ENCODE measurements around the gene PRAC1. TPM values are rescaled to one million over a fixed set of nuclear protein-coding genes. Genes with fewer than 3 reads are reported as not detected.

The PRAC1 gene
- total RNA-seq, 2 donors from 2014 or later: not detected

DNA sequence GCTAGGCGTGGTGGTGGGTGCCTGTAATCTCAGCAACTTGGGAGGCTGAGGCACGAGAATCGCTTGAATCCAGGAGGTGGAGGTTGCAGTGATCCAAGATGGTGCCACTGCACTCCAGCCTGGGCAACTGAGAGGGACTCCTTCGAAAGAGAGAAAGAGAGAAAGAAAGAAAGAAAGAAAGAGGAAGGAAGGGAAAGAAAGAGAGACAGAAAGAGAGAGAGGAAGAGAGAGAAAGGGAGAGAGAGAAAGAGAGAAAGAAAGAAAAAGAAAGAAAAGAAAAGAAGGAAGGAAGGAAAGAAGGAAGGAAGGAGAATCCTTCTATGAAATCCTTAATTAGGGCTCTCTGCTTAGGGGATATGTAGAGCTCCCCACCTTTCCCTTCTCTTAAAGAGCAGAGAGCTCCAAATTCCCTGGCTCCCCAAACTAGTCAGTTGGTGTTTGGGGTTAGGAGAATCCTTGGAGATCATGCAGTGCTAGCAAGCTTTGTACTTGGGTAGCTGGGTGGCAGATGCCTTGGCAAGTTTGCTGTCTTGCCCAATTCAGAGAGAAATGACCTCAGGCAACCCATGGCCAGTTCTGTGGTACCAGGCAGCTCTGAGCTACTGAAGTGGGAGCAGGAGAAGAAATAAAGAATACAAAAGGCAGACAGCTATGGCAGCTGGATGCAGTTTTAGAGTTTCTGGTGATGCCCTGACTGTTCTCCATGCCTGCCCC lies 15.2 kb upstream of the PRAC1 start:
- no peaks in the 10 kb centered on the region for H3K9me3 ChIP-seq
- TF ChIP-seq, protein P1, sequence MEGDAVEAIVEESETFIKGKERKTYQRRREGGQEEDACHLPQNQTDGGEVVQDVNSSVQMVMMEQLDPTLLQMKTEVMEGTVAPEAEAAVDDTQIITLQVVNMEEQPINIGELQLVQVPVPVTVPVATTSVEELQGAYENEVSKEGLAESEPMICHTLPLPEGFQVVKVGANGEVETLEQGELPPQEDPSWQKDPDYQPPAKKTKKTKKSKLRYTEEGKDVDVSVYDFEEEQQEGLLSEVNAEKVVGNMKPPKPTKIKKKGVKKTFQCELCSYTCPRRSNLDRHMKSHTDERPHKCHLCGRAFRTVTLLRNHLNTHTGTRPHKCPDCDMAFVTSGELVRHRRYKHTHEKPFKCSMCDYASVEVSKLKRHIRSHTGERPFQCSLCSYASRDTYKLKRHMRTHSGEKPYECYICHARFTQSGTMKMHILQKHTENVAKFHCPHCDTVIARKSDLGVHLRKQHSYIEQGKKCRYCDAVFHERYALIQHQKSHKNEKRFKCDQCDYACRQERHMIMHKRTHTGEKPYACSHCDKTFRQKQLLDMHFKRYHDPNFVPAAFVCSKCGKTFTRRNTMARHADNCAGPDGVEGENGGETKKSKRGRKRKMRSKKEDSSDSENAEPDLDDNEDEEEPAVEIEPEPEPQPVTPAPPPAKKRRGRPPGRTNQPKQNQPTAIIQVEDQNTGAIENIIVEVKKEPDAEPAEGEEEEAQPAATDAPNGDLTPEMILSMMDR (IDR thresholded peaks at IDR 0.05): no peak
- ATAC-seq (ENCODE audit: insufficient number of reproducible peaks, low FRiP score, low read depth) (no peak), DNase-seq (ENCODE audit: low spot score) (no peak)
- H3K27ac ChIP-seq: no peak overlapping the region
- H3K4me3 ChIP-seq: no peak overlapping the region
- peaks cover 21% of the 10 kb centered on the region for H3K27me3 ChIP-seq (replicated peaks; ENCODE audit: insufficient read depth)
- H3K36me3 ChIP-seq: no peaks in the 10 kb centered on the region
- no peaks in the 10 kb centered on the region for H3K4me1 ChIP-seq (ENCODE audit: control insufficient read depth in 1 of 2, low read depth in 2 of 2)

DNA sequence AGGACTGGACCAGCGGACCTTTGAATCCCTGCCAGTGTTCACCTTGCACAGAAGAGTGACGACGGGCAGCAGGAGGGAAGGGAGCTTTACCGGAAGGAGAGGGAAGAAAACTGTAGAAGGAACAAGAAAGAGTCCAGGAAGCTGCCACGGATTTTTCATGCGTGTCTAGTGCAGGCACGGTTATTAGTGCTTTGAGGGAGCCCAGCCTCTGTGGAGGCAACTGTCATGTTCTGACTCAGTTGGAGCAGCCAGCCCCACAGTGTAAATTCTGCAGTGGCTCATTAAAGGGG lies 12.7 kb upstream of the PRAC1 start:
- no peaks in the 10 kb centered on the region for H3K9me3 ChIP-seq
- no peak for ATAC-seq (ENCODE audit: insufficient number of reproducible peaks, low FRiP score, low read depth)
- H3K27me3 ChIP-seq (replicated peaks; ENCODE audit: insufficient read depth): peaks cover 17% of the 10 kb centered on the region
- DNase-seq (ENCODE audit: low spot score): no peak
- TF ChIP-seq, protein P1 (IDR thresholded peaks at IDR 0.05): no peak
- no peaks in the 10 kb centered on the region for H3K4me1 ChIP-seq (ENCODE audit: control insufficient read depth in 1 of 2, low read depth in 2 of 2)
- H3K27ac ChIP-seq: no peak overlapping the region
- H3K36me3 ChIP-seq: no peaks in the 10 kb centered on the region
- H3K4me3 ChIP-seq: no peak overlapping the region

DNA sequence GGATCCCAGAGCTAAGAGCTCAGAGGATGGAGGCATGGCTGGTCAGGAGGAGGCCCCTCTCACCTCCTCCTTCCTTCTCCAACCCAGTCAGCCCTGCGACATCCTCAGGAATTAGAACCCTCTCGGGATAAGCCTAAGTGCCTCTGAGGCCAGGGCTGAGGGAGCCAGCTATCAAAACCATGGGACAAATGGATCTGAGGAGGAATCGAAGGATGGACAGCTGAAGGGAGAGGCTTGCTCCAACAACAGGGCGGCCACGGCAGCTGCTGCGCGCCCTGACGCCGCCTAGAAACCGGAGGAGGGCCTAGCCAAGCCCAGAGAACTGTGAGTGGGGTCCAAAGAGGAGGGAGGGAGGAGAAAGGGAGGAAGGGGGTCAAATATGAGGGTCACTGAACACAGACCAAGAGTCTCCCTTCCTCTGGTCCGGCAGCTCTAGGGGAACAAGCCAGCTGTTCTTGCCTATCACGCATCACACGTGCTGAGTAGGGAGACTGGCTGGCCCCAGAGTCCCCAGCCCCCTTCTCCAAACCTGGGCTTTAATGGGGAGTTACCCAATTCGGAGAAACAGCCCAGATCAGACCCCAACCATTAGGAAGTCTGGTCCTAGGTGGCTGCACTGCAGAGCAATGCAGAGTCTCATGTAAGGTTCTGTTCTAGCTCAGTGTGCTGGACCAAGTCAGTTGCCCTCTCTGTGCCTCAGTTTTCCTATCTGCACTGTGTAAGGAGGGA lies 12.2 kb upstream of the PRAC1 start:
- no peaks in the 10 kb centered on the region for H3K9me3 ChIP-seq
- ATAC-seq (ENCODE audit: insufficient number of reproducible peaks, low FRiP score, low read depth): no peak
- no peaks in the 10 kb centered on the region for H3K36me3 ChIP-seq
- TF ChIP-seq, protein P1 (IDR thresholded peaks at IDR 0.05): no peak
- no peaks in the 10 kb centered on the region for H3K4me1 ChIP-seq (ENCODE audit: control insufficient read depth in 1 of 2, low read depth in 2 of 2)
- DNase-seq (ENCODE audit: low spot score): no peak
- H3K4me3 ChIP-seq: no peak overlapping the region
- peaks cover 19% of the 10 kb centered on the region for H3K27me3 ChIP-seq (replicated peaks; ENCODE audit: insufficient read depth)
- no peak overlapping the region for H3K27ac ChIP-seq

DNA sequence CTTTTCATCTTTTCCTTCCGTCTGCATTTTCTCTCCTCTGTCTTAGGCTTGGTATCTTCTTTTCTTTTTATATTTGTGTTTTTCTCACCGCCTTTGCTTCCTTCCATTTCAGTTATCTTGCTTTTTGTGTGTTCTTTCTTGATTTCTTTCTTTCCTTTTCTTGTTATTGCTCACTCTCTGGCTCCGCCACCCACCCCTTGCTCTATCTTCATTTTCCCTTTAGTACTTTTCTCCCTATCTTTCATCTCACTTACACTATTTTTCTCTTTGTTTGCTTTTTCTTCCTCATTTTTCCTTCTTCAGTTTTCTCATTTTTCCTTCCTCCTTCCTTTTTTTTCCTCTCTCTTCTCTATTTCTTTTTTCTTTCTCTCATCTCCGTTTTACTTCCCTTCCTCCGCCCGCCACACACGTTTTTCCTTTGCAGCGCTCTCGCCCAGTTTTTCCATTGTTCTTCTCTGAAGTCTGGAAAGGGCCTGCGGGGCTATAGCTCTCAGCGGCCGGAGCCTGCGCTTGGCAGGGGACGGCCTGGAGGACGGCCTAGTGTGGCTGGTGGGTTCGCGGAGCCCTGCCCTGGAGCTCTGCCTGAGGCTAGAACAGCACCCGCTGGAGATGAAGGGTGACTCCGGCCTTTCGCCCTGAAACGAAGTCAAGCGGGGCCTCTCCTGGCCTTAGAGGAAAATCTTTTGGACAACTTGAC lies 11.5 kb upstream of the PRAC1 start:
- Histone ChIP-seq H3K4me3 (no peak overlapping the region), H3K27ac (no peak overlapping the region), H3K9me3 (no peaks in the 10 kb centered on the region), H3K27me3 (replicated peaks; ENCODE audit: insufficient read depth) (peaks cover 26% of the 10 kb centered on the region), H3K4me1 (ENCODE audit: control insufficient read depth in 1 of 2, low read depth in 2 of 2) (peaks cover 0 to 2% of the 10 kb centered on the region in 2 donors), H3K36me3 (no peaks in the 10 kb centered on the region)
- TF ChIP-seq, protein P1 (IDR thresholded peaks at IDR 0.05): no peak
- DNase-seq (ENCODE audit: low spot score): no peak
- ATAC-seq (ENCODE audit: insufficient number of reproducible peaks, low FRiP score, low read depth): no peak
